Measurements from ENCODE around the gene IGF2R.

IGF2R gene

DNA sequence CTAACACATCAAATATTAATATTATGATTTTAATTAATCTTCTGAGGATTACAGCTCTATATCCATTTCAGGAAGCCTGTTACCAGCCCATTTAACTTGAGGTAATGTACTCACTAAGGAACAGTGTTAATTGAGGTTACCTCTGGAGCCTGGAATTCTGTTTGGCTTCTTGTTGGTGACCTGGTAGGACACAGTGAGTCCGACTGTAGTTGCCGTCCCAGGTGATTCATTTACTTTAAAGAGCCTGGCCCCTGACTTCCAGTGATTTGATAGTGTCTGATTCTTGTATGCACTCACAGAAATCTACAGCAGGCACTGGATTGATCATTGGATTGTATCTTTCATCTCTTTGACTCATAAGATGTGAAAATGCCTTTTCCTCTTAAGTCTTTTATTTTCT, 34.0 kb downstream of the IGF2R start:
- no peak for DNase-seq (ENCODE audit: low read depth)
- H3K4me3 ChIP-seq (ENCODE audit: low read length): no peak overlapping the region

DNA sequence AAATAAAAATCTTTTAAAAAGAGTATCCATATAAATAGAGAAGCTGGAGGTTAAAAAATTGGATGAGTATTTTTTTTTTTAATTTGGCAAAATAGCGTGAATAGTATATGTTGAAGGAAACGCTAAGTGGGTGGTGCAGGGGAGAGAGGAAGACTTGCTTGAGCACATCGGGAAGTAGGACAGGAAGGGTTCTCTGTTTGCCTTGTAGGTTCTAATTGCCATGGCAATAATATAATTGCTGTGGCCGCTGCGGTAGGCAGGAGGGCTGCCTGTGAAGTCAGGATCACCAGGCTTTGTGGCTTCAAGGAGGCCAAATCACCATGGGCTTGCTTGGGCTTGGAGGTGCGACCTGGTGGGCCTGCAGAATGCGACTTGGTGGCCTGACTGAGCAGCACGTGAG, 35.1 kb downstream of the IGF2R start:
- no peak overlapping the region for H3K4me3 ChIP-seq (ENCODE audit: low read length)
- DNase-seq (ENCODE audit: low read depth): no peak
- TF ChIP-seq, protein P1, sequence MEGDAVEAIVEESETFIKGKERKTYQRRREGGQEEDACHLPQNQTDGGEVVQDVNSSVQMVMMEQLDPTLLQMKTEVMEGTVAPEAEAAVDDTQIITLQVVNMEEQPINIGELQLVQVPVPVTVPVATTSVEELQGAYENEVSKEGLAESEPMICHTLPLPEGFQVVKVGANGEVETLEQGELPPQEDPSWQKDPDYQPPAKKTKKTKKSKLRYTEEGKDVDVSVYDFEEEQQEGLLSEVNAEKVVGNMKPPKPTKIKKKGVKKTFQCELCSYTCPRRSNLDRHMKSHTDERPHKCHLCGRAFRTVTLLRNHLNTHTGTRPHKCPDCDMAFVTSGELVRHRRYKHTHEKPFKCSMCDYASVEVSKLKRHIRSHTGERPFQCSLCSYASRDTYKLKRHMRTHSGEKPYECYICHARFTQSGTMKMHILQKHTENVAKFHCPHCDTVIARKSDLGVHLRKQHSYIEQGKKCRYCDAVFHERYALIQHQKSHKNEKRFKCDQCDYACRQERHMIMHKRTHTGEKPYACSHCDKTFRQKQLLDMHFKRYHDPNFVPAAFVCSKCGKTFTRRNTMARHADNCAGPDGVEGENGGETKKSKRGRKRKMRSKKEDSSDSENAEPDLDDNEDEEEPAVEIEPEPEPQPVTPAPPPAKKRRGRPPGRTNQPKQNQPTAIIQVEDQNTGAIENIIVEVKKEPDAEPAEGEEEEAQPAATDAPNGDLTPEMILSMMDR (IDR thresholded peaks at IDR 0.05; ENCODE audit: insufficient read depth, low read depth, low read length, missing control alignments): no peak

More for the DNA sequence above, 34.0 kb downstream of the IGF2R start:
- TF ChIP-seq, protein P1 (IDR thresholded peaks at IDR 0.05; ENCODE audit: insufficient read depth, low read depth, low read length, missing control alignments): no peak

GRCh38 chr6:160004419-160005175, 35.7 kb downstream of the IGF2R start:
- H3K4me3 ChIP-seq (ENCODE audit: low read length): no peak overlapping the region
- no peak for DNase-seq (ENCODE audit: low read depth)
- TF ChIP-seq, protein P1 (IDR thresholded peaks at IDR 0.05; ENCODE audit: insufficient read depth, low read depth, low read length, missing control alignments): no peak

DNA sequence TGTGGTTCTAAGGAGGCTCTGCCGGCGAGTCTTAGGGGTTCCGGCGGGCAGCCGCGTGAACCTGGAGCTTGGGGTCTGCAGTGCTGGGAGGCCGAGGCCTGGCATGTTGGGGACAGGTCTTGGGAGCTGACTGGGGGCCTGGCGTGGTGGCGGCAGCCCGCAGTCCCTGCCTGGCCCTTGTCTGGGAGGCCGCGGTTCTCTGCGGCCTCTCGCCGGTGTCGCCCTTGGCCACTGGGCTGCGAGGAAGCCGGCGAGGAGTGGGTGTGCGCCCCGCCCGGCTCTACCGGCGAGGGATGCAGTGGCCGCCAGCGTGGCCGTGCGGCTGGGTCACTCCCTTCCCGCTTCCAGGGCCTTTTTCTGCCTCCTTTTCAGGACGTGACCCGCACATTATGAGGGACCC, 36.3 kb downstream of the IGF2R start:
- DNase-seq (ENCODE audit: low read depth): no peak
- H3K4me3 ChIP-seq (ENCODE audit: low read length): no peak overlapping the region
- TF ChIP-seq, protein P1 (IDR thresholded peaks at IDR 0.05; ENCODE audit: insufficient read depth, low read depth, low read length, missing control alignments): no peak

GRCh38 chr6:160005861-160006540, 37.1 kb downstream of the IGF2R start:
- peak; percentile 60 for DNase-seq (ENCODE audit: low read depth)
- TF ChIP-seq, protein P1 (IDR thresholded peaks at IDR 0.05; ENCODE audit: insufficient read depth, low read depth, low read length, missing control alignments): no peak
- no peak overlapping the region for H3K4me3 ChIP-seq (ENCODE audit: low read length)

GRCh38 chr6:160007145-160007544, 38.3 kb downstream of the IGF2R start:
- TF ChIP-seq, protein P1 (IDR thresholded peaks at IDR 0.05; ENCODE audit: insufficient read depth, low read depth, low read length, missing control alignments): no peak
- no peak for DNase-seq (ENCODE audit: low read depth)
- H3K4me3 ChIP-seq (ENCODE audit: low read length): no peak overlapping the region
